Activated CD4-positive, alpha-beta T cell treated with anti-CD3 and anti-CD28 coated beads, Interleukin-2, amount 10 ng/mL, durations not matched to agents 7 days and 5 days (primary cell): ENCODE data around the gene PRPF38A. TPM values are rescaled to one million over a fixed set of nuclear protein-coding genes. Genes with fewer than 3 reads are reported as not detected.

Experiments
- CTCF ChIA-PET: fragments of 350-600 bp; sonication (Branson Sonifier 250); formaldehyde crosslinking; loops from one replicate; lab custom pipeline; 2021; ENCODE audit warnings: antibody characterized with exemption; lab: Charles Lee
- POLR2A ChIA-PET: fragments of 350-600 bp; sonication (Branson Sonifier 250); formaldehyde crosslinking; loops from one replicate; lab custom pipeline; 2021; ENCODE audit warnings: antibody characterized with exemption; lab: Charles Lee
- DNase-seq: peaks from one replicate; pipeline ENCODE4 v3.0.0-alpha.2; 2020
- H3K27ac Mint-ChIP-seq: one replicate; pipeline ENCODE4 v1.8.0; 2021; ENCODE audit warnings: mild to moderate bottlenecking, moderate library complexity, mixed read lengths
- H3K27me3 Mint-ChIP-seq: one replicate; pipeline ENCODE4 v1.8.0; 2021; ENCODE audit warnings: mixed read lengths
- H3K36me3 Mint-ChIP-seq: one replicate; pipeline ENCODE4 v1.8.0; 2021; ENCODE audit warnings: low read depth, mixed read lengths
- H3K4me1 Mint-ChIP-seq: one replicate; pipeline ENCODE4 v1.8.0; 2021; ENCODE audit warnings: mixed read lengths
- H3K4me3 Mint-ChIP-seq: one replicate; pipeline ENCODE4 v1.8.0; 2021; ENCODE audit warnings: mild to moderate bottlenecking, moderate library complexity, mixed read lengths
- H3K9me3 Mint-ChIP-seq: one replicate; pipeline ENCODE4 v1.8.0; 2021; ENCODE audit warnings: mixed read lengths
- total RNA-seq, 2 experiments: library from RNA; stranded (reverse); gene quantifications; one replicate each; pipeline ENCODE4 v1.2.3, GENCODE V29; 2021

PRPF38A gene, protein sequence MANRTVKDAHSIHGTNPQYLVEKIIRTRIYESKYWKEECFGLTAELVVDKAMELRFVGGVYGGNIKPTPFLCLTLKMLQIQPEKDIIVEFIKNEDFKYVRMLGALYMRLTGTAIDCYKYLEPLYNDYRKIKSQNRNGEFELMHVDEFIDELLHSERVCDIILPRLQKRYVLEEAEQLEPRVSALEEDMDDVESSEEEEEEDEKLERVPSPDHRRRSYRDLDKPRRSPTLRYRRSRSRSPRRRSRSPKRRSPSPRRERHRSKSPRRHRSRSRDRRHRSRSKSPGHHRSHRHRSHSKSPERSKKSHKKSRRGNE
- total RNA-seq: 100 to 1,000 TPM in 1 of 2 experiments, 10 to 100 TPM in 1; 98.1 to 103 TPM

GRCh38 chr1:52404116-52404974, at the start of gene PRPF38A, which contains the start of gene ORC1:
Gene PRPF38A (plus strand): TSS chr1:52404602. CDS start chr1:52404750, 148 bp downstream.
Gene ORC1 (minus strand): TSS chr1:52404423. CDS start chr1:52402223, 2,200 bp downstream.
- peaks cover 63% of the 10 kb centered on the region for H3K4me1 Mint-ChIP-seq
- peak; percentile 99 for DNase-seq
- CTCF ChIA-PET: interaction anchor here (0.7 to 2.7 kb wide), 13 partner anchors 9 to 282 kb away, joined by 3 to 13 read pairs (median 5); partner anchors contain the start of gene CC2D1B
- peak within 1 kb of the TSS; percentile 99 for H3K4me3 Mint-ChIP-seq
- peak within 1 kb of the TSS; percentile 99 for H3K27ac Mint-ChIP-seq
- no peaks in the 10 kb centered on the region for H3K9me3 Mint-ChIP-seq
- H3K27me3 Mint-ChIP-seq: no peaks in the 10 kb centered on the region
- POLR2A ChIA-PET: interaction anchor here (0.5 to 1.6 kb wide), 6 partner anchors 20 to 922 kb away, joined by 3 to 9 read pairs (median 3); partner anchors contain the start of gene TUT4
- H3K36me3 Mint-ChIP-seq: peaks cover 59% of the 10 kb centered on the region

DNA sequence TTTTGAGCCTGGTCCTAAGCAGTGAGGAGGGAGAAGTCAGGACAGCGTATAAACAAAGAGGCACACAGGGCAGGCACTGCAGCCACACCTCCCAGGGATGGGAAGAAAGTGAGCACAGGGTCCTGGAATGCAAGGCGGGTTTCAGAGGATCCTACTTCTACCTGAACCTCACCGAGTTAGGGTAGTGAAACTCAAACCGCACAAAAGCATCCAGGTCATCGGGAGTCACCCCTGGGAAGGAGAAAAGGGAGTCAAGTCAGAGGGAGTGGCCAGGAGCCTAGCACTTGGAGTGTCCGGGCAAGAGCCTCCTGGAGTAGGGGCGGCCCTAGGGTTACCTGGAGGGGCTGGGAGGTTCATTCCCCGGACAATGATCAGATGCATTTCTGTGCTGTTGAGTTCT, 49.0 kb upstream of the PRPF38A start:
- no peak for DNase-seq
- Mint-ChIP-seq H3K4me1 (peaks cover 2% of the 10 kb centered on the region), H3K36me3 (peaks cover 67% of the 10 kb centered on the region), H3K4me3 (no peak overlapping the region), H3K9me3 (no peaks in the 10 kb centered on the region), H3K27ac (no peak overlapping the region), H3K27me3 (no peaks in the 10 kb centered on the region)
- CTCF ChIA-PET: no interaction called here
- POLR2A ChIA-PET: interaction anchor here (0.7 kb wide), 1 partner anchor 49 kb away, joined by 3 read pairs; the partner anchor contains the start of gene ORC1

DNA sequence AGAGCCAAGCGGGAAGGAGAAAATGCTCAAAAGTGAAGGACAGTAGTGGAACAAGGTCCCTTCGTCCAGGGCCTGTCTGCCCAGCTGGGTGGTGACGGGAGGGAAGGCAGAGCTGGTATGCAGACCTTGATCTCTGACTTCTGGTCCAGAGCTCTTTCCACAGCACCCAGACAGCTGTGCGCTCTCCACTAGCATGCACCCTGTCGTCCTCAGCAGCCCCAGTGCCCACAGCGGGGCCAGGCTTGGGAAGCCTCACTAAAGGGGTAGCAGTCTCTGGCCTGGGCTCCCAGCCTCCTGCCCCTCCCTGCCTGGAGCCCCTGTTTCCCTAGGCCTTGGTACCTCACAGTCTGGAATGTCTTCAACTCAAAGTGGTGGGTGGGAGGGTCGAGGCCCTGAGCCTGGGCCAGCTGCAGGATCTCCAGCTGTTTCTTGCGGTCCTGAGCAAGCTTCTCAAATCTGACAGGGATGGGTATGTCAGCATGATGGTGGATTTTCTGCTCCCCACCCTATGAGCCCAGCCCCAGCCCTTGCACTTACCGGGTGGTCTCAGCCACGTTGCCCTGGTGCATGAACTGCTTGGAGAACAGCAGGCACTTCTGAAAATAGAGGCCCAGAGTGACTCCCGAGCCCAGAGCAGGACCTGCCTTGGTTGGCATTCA, 48.4 kb upstream of the PRPF38A start:
- POLR2A ChIA-PET: interaction anchor here (0.7 kb wide), 1 partner anchor 48 kb away, joined by 3 read pairs; the partner anchor contains the start of gene ORC1
- Mint-ChIP-seq H3K27ac (no peak overlapping the region), H3K36me3 (peaks cover 70% of the 10 kb centered on the region)

GRCh38 chr1:52356818-52357355, 47.5 kb upstream of the PRPF38A start:
- POLR2A ChIA-PET: no interaction called here
- no peak for DNase-seq
- H3K4me1 Mint-ChIP-seq: peaks cover 7% of the 10 kb centered on the region
- no peak overlapping the region for H3K4me3 Mint-ChIP-seq
- H3K9me3 Mint-ChIP-seq: no peaks in the 10 kb centered on the region
- no peak overlapping the region for H3K27ac Mint-ChIP-seq
- no peaks in the 10 kb centered on the region for H3K27me3 Mint-ChIP-seq
- CTCF ChIA-PET: no interaction called here
- H3K36me3 Mint-ChIP-seq: peaks cover 77% of the 10 kb centered on the region

More for the DNA sequence above, 48.4 kb upstream of the PRPF38A start:
- DNase-seq: no peak
- Mint-ChIP-seq H3K4me3 (no peak overlapping the region), H3K4me1 (peaks cover 2% of the 10 kb centered on the region), H3K27me3 (no peaks in the 10 kb centered on the region), H3K9me3 (no peaks in the 10 kb centered on the region)
- CTCF ChIA-PET: no interaction called here

- H3K9me3 Mint-ChIP-seq: no peaks in the 10 kb centered on the region
- no peak for DNase-seq
- H3K4me3 Mint-ChIP-seq: no peak overlapping the region
- H3K4me1 Mint-ChIP-seq: peaks cover 8% of the 10 kb centered on the region
- peaks cover 78% of the 10 kb centered on the region for H3K36me3 Mint-ChIP-seq
- POLR2A ChIA-PET: no interaction called here
- H3K27ac Mint-ChIP-seq: no peak overlapping the region
- H3K27me3 Mint-ChIP-seq: no peaks in the 10 kb centered on the region
- CTCF ChIA-PET: no interaction called here
Measured at GRCh38 chr1:52357397-52357796, 47.0 kb upstream of the PRPF38A start.

GRCh38 chr1:52358851-52359497, 45.4 kb upstream of the PRPF38A start:
- Mint-ChIP-seq H3K4me3 (no peak overlapping the region), H3K4me1 (peaks cover 17% of the 10 kb centered on the region), H3K36me3 (peaks cover 77% of the 10 kb centered on the region), H3K27ac (peak overlapping the region; percentile 46), H3K9me3 (no peaks in the 10 kb centered on the region), H3K27me3 (no peaks in the 10 kb centered on the region)
- ChIA-PET POLR2A (no interaction called here), CTCF (no interaction called here)
- DNase-seq: no peak

- H3K9me3 Mint-ChIP-seq: no peaks in the 10 kb centered on the region
- no peaks in the 10 kb centered on the region for H3K27me3 Mint-ChIP-seq
- H3K4me1 Mint-ChIP-seq: peaks cover 25% of the 10 kb centered on the region
- POLR2A ChIA-PET: no interaction called here
- DNase-seq: no peak
- CTCF ChIA-PET: no interaction called here
- H3K36me3 Mint-ChIP-seq: peaks cover 71% of the 10 kb centered on the region
- H3K4me3 Mint-ChIP-seq: no peak overlapping the region
- peak overlapping the region; percentile 41 for H3K27ac Mint-ChIP-seq
Measured at GRCh38 chr1:52359676-52360594, 44.5 kb upstream of the PRPF38A start.

- Mint-ChIP-seq H3K4me3 (no peak overlapping the region), H3K9me3 (no peaks in the 10 kb centered on the region), H3K4me1 (peaks cover 31% of the 10 kb centered on the region), H3K27me3 (no peaks in the 10 kb centered on the region), H3K36me3 (peaks cover 67% of the 10 kb centered on the region), H3K27ac (no peak overlapping the region)
- ChIA-PET CTCF (no interaction called here), POLR2A (no interaction called here)
- no peak for DNase-seq
Measured at GRCh38 chr1:52360595-52360968, 43.8 kb upstream of the PRPF38A start.

DNA sequence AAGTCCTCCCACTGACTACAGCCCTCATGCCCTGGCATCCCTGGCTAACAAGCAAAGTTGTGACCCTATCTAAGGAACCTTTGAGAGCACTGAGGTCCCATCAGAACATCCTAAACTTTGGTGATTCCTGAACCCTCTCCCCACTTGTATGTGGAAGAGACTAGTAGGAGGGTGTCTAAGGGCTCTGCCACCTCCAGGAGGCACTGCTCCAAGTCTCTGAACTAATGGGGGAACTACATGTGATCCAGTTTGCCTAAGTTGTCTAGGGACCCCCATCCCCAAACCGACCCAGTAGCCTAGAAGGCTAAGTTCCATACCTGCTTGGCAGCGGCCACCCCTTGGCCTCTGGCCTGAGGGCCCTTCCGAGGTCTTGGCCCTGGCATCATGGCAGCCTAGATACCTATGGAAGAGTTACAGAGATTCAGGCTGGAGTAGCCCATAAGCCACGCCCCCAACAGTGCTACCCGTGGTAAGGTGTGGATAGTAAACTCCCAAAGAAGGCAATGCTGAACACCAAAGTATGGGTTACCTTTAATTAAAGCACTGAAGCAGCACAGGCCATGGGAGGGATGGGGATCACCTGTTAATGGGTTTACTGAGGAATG, 40.1 kb upstream of the PRPF38A start:
- no peaks in the 10 kb centered on the region for H3K9me3 Mint-ChIP-seq
- no peaks in the 10 kb centered on the region for H3K27me3 Mint-ChIP-seq
- DNase-seq: peak; percentile 26
- CTCF ChIA-PET: interaction anchor here (2.5 kb wide), 1 partner anchor 40 kb away, joined by 9 read pairs; the partner anchor contains the start of genes ORC1 and PRPF38A
- peak overlapping the region; percentile 98 for H3K27ac Mint-ChIP-seq
- H3K4me3 Mint-ChIP-seq: peak overlapping the region; percentile 92
- POLR2A ChIA-PET: no interaction called here
- peaks cover 52% of the 10 kb centered on the region for H3K4me1 Mint-ChIP-seq
- peaks cover 37% of the 10 kb centered on the region for H3K36me3 Mint-ChIP-seq

DNA sequence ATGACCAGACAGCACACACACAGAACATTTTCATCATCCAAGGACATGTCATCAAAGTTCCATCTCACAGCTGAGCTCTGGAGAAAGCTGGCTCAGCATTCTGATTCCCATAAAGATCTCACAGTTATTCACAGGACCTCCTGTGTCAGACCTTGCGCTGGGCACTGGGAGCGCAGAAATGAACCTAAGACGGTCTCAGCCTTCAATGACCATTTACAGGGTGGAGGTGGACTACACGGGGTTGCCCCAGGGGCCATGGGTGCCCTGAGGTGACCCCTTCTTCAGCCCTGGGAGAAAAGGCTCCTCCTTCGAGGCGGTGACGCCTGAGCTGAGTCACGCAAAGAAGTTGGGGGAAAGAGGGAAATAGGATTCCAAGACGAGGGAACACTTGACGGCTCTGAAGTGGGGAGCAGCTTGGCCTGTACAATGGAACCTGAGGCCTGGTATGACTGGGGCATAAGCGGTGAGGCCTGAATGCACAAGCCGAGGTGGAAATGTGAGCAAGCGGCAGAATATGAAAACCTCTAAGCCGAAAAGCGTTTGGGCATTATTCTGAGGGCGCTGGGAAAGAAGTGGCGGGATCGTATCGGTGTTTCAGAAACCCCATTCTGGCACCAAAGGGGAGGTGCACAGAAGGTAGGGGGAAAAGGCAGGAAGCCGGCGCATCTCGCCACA, 39.2 kb upstream of the PRPF38A start:
- no peaks in the 10 kb centered on the region for H3K27me3 Mint-ChIP-seq
- no peaks in the 10 kb centered on the region for H3K9me3 Mint-ChIP-seq
- H3K27ac Mint-ChIP-seq: peak overlapping the region; percentile 98
- peaks cover 34% of the 10 kb centered on the region for H3K36me3 Mint-ChIP-seq
- peak overlapping the region; percentile 92 for H3K4me3 Mint-ChIP-seq
- ChIA-PET CTCF (interaction anchor here (2.5 kb wide), 1 partner anchor 40 kb away, joined by 9 read pairs; the partner anchor contains the start of genes ORC1 and PRPF38A), POLR2A (interaction anchor here (0.6 kb wide), 3 partner anchors 186 to 309 kb away, joined by 3 read pairs; partner anchors contain the start of gene BTF3L4)
- peak; percentile 63 for DNase-seq
- H3K4me1 Mint-ChIP-seq: peaks cover 53% of the 10 kb centered on the region
